PFSK-1 (cell line): ENCODE results near the gene KIAA0825.

Experiments used
- FOXP2 ChIP-seq: optimal IDR thresholded peaks from 2 replicates; pipeline ENCODE3; 2011; ENCODE audit warnings: borderline replicate concordance, control low read depth, inconsistent platforms; ENCODE audit not compliant: insufficient read depth; ENCODE audit errors: extremely low read length, extremely low read depth
- POLR2AphosphoS5 ChIP-seq: IDR thresholded peaks from 2 replicates; pipeline ENCODE4 v1.6.1; 2012; ENCODE audit warnings: low read depth, mild to moderate bottlenecking, control low read depth, low read length, moderate library complexity
- REST ChIP-seq, 2 experiments: IDR thresholded peaks; 2 replicates each; pipeline versions ENCODE4 v1.6.1 to v1.8.0; 2011 to 2012; ENCODE audit warnings: low read depth in 2 of 2, low read length in 2 of 2, control low read depth in 1 of 2, inconsistent platforms in 1 of 2, mild to moderate bottlenecking in 1 of 2, moderate library complexity in 1 of 2; ENCODE audit not compliant: insufficient read depth in 1 of 2
- SIN3A ChIP-seq: IDR thresholded peaks from 2 replicates; pipeline ENCODE4 v1.6.1; 2012; ENCODE audit warnings: mild to moderate bottlenecking, low read length, moderate library complexity, borderline replicate concordance; ENCODE audit not compliant: insufficient read depth
- TAF1 ChIP-seq: IDR thresholded peaks from 2 replicates; pipeline ENCODE4 v1.6.1; 2012; ENCODE audit warnings: low read length, control low read depth, borderline replicate concordance; ENCODE audit not compliant: insufficient read depth

Gene KIAA0825

GRCh38 chr5:94562327-94562971 is 56.0 kb downstream of the KIAA0825 start:
- TF ChIP-seq SIN3A: no peak
- TF ChIP-seq FOXP2: no peak
- no peak for TF ChIP-seq TAF1
- no peak for TF ChIP-seq REST (IDR thresholded peaks at IDR 0.05; ENCODE audit: insufficient read depth in 1 of 2, low read depth in 2 of 2, low read length in 2 of 2)
- TF ChIP-seq POLR2AphosphoS5: no peak

- TF ChIP-seq POLR2AphosphoS5 (no peak), REST (IDR thresholded peaks at IDR 0.05; ENCODE audit: insufficient read depth in 1 of 2, low read depth in 2 of 2, low read length in 2 of 2) (no peak), SIN3A (no peak), TAF1 (no peak), FOXP2 (no peak)
Measured at GRCh38 chr5:94558028-94558427, 60.4 kb downstream of the KIAA0825 start.

- TF ChIP-seq FOXP2: no peak
- TF ChIP-seq SIN3A: no peak
- TF ChIP-seq POLR2AphosphoS5: no peak
- no peak for TF ChIP-seq REST (IDR thresholded peaks at IDR 0.05; ENCODE audit: insufficient read depth in 1 of 2, low read depth in 2 of 2, low read length in 2 of 2)
- no peak for TF ChIP-seq TAF1
Measured at GRCh38 chr5:94551858-94552257, 66.5 kb downstream of the KIAA0825 start.

- TF ChIP-seq TAF1 (no peak), FOXP2 (no peak), REST (IDR thresholded peaks at IDR 0.05; ENCODE audit: insufficient read depth in 1 of 2, low read depth in 2 of 2, low read length in 2 of 2) (no peak)
Measured at GRCh38 chr5:94545870-94546625, 72.4 kb downstream of the KIAA0825 start.
